A673 (cell line): ENCODE results near the gene HNRNPA0. TPM values are rescaled to one million over a fixed set of nuclear protein-coding genes. Genes with fewer than 3 reads are reported as not detected.

ENCODE experiments used
- BruUV-seq: library from RNA; stranded (reverse); fragments of 400-500 nt; replicated peaks from 2 replicates; lab custom pipeline; 2021; lab: Mats Ljungman, UMichigan
- CTCF ChIA-PET: fragments of 300-600 bp; sonication (Branson Sonifier 250); formaldehyde crosslinking; loops from one replicate; lab custom pipeline; 2022; ENCODE audit warnings: antibody characterized with exemption; lab: Charles Lee
- POLR2A ChIA-PET: fragments of 300-600 bp; sonication (Branson Sonifier 250); formaldehyde crosslinking; loops from one replicate; lab custom pipeline; 2022; ENCODE audit warnings: antibody characterized with exemption; ENCODE audit not compliant: low non-redundant PET; lab: Charles Lee
- DNase-seq: peaks from one replicate; pipeline ENCODE4 v3.0.0-alpha.2; 2015; ENCODE audit warnings: low spot score
- H3K27ac ChIP-seq: fragments of 200-600 bp; sonication (generic); 2 replicates; pipeline ENCODE4 v1.5.1; 2016; ENCODE audit warnings: mixed run types, low read depth, mild to moderate bottlenecking, mixed read lengths, antibody characterized with exemption, low read length; ENCODE audit not compliant: poor library complexity, severe bottlenecking
- H3K27me3 ChIP-seq: fragments of 200-600 bp; sonication (generic); replicated peaks from 2 replicates; pipeline ENCODE4 v1.6.1; 2017; ENCODE audit warnings: mixed run types, low read depth, mild to moderate bottlenecking, mixed read lengths, antibody characterized with exemption, low read length; ENCODE audit not compliant: insufficient read depth, poor library complexity
- H3K36me3 ChIP-seq: fragments of 200-600 bp; sonication (generic); 2 replicates; pipeline ENCODE4 v1.6.1; 2016; ENCODE audit warnings: mixed run types, mild to moderate bottlenecking, mixed read lengths, antibody characterized with exemption, low read length; ENCODE audit not compliant: insufficient read depth, poor library complexity, severe bottlenecking
- H3K4me1 ChIP-seq: fragments of 200-600 bp; sonication (generic); 2 replicates; pipeline ENCODE4 v1.6.1; 2017; ENCODE audit warnings: mixed run types, mild to moderate bottlenecking, mixed read lengths, antibody characterized with exemption, low read length; ENCODE audit not compliant: insufficient read depth, poor library complexity, severe bottlenecking
- H3K4me3 ChIP-seq: fragments of 200-600 bp; sonication (generic); 2 replicates; pipeline ENCODE4 v1.5.1; 2016; ENCODE audit warnings: low read depth, mixed run types, mild to moderate bottlenecking, mixed read lengths, low read length; ENCODE audit not compliant: poor library complexity, severe bottlenecking
- H3K9me3 ChIP-seq: fragments of 200-600 bp; sonication (generic); 2 replicates; pipeline ENCODE4 v1.6.1; 2016; ENCODE audit warnings: mixed run types, low read depth, mild to moderate bottlenecking, mixed read lengths, antibody characterized with exemption, low read length; ENCODE audit not compliant: poor library complexity, severe bottlenecking
- CTCF ChIP-seq: fragments of 300-800, 200-600 bp; sonication (generic); conservative IDR thresholded peaks from 2 replicates; pipeline ENCODE4 v1.5.1; 2017; ENCODE audit warnings: low read depth, mild to moderate bottlenecking, antibody characterized with exemption, low read length, moderate library complexity, mixed read lengths
- EZH2 ChIP-seq: fragments of 200-600 bp; sonication (generic); IDR thresholded peaks from 2 replicates; pipeline ENCODE4 v1.6.1; 2017; ENCODE audit warnings: borderline replicate concordance, low read depth, mild to moderate bottlenecking, mixed read lengths, antibody characterized with exemption, low read length; ENCODE audit not compliant: poor library complexity, severe bottlenecking
- intact Hi-C: fragments of 100-400 bp; cut with micrococcal nuclease; formaldehyde crosslinking; loops from one replicate; pipeline ENCODE4 v1.10.0; 2022; ENCODE audit not compliant: unreplicated experiment
- total RNA-seq: library from RNA; stranded (reverse); gene quantifications from 2 replicates; pipeline ENCODE4 v1.2.3, GENCODE V29; 2021

Gene HNRNPA0
- total RNA-seq, 1 experiment from 2014 or later, result 56.2 TPM

DNA sequence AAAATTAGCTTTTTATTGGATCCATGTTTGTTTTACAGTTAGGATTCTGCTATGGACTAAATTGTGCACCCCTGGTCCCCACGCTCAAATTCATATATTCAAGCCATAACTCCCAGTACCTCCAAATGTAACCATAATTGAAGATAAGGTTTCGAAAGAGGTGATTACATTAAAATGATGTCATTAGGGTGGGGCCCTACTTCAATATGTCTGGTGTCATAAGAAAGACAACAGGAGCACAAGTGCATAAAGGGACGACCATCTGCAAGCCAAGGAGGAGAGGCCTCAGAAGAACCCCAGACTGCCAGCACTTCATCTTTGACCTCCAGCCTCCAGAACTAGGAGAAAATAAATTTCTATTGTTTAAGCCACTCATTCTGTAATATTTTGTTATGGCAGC, 7.4 kb upstream of the HNRNPA0 start:
- intact Hi-C loops, result no loop called here
- H3K4me3 ChIP-seq, result no peak overlapping the region
- TF ChIP-seq EZH2, result no peak
- no peak for TF ChIP-seq CTCF
- no peak overlapping the region for H3K27ac ChIP-seq
- H3K4me1 ChIP-seq, result no peaks in the 10 kb centered on the region
- H3K27me3 ChIP-seq, result peaks cover 6% of the 10 kb centered on the region
- no peak for DNase-seq
- ChIA-PET CTCF (no interaction called here), POLR2A (no interaction called here)
- H3K9me3 ChIP-seq, result no peaks in the 10 kb centered on the region
- H3K36me3 ChIP-seq, result no peaks in the 10 kb centered on the region
- BruUV-seq, result no TSS peak

DNA sequence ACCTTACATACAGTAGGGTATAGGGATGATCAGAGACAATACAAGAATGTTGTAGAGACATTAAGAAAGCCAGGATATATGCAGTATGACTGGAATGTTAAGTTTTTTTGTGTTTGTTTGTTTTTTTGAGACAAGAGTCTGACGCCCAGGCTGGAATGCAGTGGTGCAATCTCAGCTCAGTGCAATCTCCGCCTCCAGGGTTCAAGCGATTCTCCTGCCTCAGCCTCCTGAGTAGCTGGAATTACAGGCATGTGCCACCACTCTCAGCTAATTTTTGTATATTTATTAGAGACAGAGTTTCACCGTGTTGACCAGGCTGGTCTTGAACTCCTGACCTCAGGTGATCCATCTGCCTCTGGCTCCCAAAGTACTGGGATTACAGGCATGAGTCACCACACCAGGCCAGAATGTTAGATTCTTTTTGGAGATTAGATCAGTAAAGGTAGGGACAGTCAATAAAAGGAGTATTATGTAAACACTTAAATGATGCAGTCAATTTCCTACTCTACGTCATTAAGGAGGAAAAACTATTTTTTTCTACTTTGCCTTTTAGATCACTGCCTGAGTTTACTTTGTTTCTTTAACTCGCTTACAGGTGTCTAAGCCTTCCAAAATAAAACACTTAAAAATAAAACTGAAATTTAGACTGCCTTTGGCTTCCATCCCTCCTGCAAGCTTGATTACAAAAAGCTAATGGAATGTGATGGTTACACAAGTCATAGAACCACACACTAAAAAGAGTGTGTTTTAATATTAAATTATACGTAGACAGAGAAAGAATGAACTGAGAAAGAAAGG, 6.8 kb upstream of the HNRNPA0 start:
- POLR2A ChIA-PET, result no interaction called here
- no TSS peak for BruUV-seq

DNA sequence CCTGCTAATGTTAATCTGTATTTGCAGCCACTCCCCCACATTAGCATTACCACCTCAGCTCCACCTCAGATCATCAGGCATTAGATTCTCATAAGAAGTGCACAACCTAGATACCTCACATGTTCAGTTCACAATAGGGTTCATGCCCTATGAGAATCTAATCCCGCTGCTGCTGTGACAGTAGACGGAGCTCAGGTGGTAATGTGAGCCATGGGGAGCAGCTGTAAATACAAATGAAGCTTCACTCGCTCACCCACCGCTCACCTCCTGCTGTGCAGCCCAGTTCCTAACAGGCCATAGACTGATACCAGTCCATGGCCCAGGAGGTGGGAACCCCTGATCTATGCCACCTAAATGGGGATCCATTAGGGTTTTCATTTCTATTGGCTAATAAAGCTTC, 6.1 kb upstream of the HNRNPA0 start:
- Histone ChIP-seq H3K9me3 (no peaks in the 10 kb centered on the region), H3K27me3 (peaks cover 6% of the 10 kb centered on the region), H3K27ac (no peak overlapping the region), H3K4me3 (no peak overlapping the region), H3K36me3 (no peaks in the 10 kb centered on the region), H3K4me1 (no peaks in the 10 kb centered on the region)
- TF ChIP-seq EZH2 (no peak), CTCF (no peak)
- no peak for DNase-seq
- ChIA-PET POLR2A (no interaction called here), CTCF (no interaction called here)
- BruUV-seq, result no TSS peak
- intact Hi-C loops, result no loop called here

More for the DNA sequence above, 6.8 kb upstream of the HNRNPA0 start:
- Histone ChIP-seq H3K27me3 (peaks cover 6% of the 10 kb centered on the region), H3K4me1 (no peaks in the 10 kb centered on the region), H3K27ac (no peak overlapping the region), H3K36me3 (no peaks in the 10 kb centered on the region), H3K4me3 (no peak overlapping the region), H3K9me3 (no peaks in the 10 kb centered on the region)
- CTCF ChIA-PET, result no interaction called here
- intact Hi-C loops, result no loop called here
- TF ChIP-seq CTCF, result no peak
- no peak for TF ChIP-seq EZH2
- DNase-seq, result no peak
